NCI-H187 treated with DMSO at 0.1 percent for 48 hours (cell line): ENCODE measurements around the gene WDR62.
A peak's percentile ranks its signal among the peaks of the same experiment; 100 is the strongest.
"Not testable (repeated sequence)": the region's sequence is repeated elsewhere in the genome, so short reads cannot be mapped to it uniquely, and the experiment has no call there.

Source experiments
- DNase-seq: peaks from one replicate; lab custom pipeline; 2025; lab: John Stamatoyannopoulos, UW

Gene WDR62

GRCh38 chr19:36111200-36111539 is 56.5 kb downstream of the WDR62 start:
- no peak for DNase-seq

DNA sequence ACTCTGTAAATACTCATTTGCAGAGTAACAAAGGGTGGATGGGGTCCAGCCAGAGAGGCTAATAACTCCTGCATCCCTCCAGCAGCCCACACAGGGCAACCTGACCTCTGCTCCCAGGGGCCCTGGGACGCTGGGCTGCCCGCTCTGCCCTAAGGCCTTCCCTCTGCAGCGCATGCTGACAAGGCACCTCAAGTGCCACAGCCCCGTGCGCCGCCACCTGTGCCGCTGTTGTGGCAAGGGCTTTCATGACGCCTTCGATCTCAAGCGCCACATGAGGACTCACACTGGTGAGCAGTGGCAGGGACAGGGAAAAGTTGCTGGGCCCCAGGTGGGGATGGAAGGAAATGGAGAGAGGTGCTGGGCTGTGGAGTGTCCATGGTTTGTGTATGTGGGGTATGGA is 58.0 kb downstream of the WDR62 start:
- no peak for DNase-seq

- DNase-seq, result no peak
Measured at GRCh38 chr19:36113425-36113824, 58.7 kb downstream of the WDR62 start.

- no peak for DNase-seq
Measured at GRCh38 chr19:36113894-36114720, 59.4 kb downstream of the WDR62 start.

DNA sequence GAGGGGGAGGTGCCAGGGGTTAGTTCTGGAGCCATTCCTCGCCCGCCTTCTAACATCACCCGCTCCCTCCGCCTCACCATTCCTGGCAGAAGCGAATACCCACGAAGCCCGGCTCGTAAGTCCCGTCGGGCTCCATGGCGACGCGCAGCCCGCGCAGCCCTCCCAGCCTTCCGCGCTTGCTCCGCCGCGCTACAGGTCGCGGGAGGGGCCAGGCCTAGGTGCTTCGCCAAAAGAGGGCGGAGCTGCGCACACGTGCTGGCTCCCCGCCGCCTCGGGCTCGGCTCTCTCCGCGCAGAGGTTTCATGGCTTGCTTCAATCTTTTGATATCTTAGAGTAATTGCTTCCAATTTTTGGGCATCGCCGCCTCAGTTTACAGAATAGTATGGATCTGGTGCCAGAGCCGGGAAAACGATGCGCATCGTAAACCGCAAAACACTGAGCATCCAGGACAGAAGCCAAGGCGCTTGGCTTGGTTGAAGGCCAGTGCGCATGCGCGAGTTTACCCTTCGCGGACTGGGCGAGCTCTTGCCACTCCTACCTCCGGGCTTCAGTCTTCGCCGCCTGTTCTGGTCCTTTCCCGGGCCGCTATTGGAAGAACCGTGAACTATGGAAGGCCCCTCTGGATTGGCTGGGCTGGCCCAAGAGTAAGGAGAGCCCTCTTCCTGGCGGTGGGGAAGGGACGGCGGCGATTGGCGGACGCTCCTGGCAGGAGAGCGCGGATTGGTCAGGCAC is 60.2 kb downstream of the WDR62 start, which contains the start of gene POLR2I:
Gene POLR2I (minus strand): TSS at position 155 of the 732 bp plus-strand sequence. CDS start 19 bp downstream, at position 136.
- peak; percentile 99 for DNase-seq

DNA sequence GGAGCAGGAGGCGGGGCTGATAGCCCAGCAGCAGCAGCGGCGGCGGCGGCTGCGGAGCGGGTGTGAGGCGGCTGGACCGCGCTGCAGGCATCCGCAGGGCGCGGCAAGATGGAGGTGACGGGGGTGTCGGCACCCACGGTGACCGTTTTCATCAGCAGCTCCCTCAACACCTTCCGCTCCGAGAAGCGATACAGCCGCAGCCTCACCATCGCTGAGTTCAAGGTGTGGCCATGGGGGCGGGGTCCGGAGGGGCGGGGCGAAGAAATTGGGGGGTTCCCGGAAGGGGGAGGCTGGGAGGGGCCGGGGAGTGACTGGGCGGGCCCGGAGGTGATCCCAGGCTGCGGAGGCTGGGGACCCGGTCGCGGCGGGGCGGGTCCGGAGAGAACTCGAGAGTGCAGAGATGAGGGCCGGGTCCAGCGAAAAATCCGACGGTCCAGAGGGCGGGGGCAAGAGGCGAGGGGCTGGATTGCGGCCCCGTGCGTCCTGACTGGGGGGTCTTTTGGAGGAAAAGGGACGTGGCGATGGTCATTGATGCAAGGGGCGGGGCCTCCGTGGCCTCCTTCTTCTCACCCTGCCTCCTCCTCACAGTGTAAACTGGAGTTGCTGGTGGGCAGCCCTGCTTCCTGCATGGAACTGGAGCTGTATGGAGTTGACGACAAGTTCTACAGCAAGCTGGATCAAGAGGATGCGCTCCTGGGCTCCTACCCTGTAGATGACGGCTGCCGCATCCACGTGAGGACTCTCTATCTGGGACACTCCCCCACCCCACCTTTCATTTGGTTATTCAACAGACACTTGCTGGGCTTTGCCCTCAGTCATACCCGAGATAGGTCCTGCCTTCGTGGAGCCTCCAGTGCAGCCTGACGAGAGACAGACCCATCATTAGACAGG is 61.0 kb downstream of the WDR62 start, which contains the start of gene TBCB:
Gene TBCB (plus strand): TSS at position 16 of the 891 bp plus-strand sequence. CDS start 93 bp downstream, at position 109.
- no peak for DNase-seq

GRCh38 chr19:36116344-36116637 is 61.6 kb downstream of the WDR62 start:
- DNase-seq, result no peak

DNA sequence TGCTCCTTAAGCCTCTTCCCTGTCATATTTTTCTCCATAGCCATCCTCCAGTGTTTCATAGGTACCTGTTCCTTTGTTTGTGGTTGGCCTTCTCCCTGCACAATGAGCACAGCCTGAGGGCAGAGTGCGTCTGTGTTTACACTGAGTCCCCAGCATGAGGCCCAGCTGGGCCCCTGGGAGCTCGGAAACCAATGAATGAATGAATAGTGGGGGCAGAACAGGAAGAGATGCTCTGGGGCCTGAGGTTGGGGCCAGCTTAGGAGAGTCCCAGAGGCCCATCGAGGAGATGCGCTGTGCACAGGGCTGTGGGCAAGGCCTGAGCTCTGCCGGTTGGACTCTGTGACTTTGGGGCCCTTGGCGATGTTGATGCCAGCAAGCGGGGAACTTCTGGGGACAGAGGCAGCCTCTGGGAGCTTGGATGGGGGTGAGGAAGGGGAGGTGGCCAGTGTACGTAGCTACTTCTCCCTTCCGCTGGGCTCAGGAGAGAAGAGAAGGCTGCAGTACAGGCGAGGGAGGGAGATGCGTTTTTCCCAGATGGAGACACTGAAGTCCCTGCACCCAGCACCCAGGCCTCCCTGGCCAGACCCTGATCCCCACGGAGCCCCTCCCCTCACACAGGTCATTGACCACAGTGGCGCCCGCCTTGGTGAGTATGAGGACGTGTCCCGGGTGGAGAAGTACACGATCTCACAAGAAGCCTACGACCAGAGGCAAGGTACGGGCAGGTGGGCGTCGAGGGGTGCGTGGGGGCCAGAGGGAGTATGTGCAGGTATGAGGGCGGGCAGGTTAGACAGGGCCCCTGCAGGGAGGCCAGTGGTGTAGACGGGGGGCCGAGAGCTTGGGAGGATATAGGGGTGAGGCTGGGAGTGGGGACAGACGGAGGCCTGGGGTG is 65.6 kb downstream of the WDR62 start:
- DNase-seq, result no peak

DNA sequence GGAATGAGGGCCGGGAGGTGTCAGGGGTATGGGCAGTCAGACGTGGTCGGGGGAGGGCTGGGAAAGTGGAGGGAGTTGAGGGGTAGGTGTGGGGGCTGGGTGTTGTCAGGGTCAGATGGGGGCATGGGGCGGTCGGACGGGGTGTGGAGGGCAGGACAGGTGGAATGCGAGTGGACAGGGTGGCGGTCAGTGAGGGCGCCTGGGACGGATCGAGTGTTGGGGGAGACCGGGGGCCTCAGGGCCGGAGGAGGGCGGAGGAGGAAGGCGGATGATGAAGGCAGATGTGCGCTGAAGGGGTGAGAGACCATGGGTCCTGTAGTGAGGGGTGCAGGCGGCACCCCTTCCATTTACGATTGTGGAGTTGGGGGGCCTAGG is 66.3 kb downstream of the WDR62 start:
- DNase-seq, result no peak

DNA sequence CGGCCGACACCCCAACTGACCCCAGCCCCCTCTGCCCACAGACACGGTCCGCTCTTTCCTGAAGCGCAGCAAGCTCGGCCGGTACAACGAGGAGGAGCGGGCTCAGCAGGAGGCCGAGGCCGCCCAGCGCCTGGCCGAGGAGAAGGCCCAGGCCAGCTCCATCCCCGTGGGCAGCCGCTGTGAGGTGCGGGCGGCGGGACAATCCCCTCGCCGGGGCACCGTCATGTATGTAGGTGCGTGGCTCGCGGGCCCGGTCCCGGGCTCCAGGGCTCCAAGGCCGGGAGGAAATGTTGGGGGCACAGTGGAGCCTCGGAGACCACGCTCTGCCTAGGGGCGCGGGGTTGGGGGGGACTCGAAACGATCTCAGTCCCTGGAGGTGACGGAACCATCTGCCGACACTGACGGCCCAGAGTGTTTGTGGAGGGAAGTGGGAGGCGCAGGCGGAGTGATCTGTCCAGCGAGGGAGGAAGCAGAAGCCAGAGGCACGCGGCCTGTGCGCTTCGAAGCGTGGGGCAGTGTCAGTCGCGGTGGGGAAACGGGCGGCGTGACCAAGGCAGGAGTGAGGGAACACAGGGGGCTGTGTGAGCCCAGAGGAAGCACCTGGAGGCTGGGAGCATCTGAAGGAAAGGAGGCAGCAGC is 66.9 kb downstream of the WDR62 start:
- no peak for DNase-seq

DNA sequence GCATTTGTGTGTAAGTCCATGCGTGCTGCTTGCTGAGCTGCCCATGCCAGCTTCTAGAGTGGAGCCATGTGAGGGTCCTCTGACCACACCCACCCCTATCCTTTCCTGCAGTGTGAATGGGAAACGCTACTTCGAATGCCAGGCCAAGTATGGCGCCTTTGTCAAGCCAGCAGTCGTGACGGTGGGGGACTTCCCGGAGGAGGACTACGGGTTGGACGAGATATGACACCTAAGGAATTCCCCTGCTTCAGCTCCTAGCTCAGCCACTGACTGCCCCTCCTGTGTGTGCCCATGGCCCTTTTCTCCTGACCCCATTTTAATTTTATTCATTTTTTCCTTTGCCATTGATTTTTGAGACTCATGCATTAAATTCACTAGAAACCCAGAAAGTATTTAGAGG is 70.9 kb downstream of the WDR62 start:
- no peak for DNase-seq

DNA sequence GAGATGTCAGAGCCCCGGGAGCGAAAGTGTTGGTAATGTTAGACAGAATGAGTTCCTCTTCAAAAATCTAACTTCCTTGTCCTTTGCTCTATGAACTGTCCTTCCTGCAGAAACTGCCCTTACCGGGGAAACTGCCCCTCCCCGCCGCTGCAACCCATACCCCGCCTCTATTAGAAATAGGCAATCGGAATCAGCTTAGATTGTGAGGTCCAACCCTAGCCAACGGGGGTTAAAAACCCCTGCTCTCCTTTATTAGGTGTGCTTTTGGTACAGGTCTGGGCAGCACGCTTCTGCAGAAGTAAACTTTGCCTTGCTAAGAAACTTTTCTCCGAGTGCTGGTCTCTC is 73.7 kb downstream of the WDR62 start:
- no peak for DNase-seq

DNA sequence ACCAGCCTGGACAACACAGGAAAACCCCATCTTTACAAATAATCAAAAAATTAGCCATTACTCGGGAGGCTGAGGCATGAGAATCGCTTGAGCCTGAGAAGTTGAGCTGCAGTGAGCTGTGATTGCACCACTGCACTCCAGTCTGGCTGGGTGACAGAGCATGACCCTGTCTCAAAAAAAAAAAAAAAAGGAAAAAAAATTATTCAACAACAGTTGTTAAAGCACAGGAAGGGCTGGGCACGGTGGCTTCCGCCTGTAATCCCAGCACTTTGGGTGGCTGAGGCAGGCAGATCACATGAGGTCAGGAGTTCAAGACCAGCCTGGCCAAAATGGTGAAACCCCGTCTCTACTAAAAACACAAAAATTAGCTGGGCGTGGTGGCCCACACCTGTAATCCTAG is 76.5 kb downstream of the WDR62 start:
- DNase-seq, result not testable (repeated sequence)

DNA sequence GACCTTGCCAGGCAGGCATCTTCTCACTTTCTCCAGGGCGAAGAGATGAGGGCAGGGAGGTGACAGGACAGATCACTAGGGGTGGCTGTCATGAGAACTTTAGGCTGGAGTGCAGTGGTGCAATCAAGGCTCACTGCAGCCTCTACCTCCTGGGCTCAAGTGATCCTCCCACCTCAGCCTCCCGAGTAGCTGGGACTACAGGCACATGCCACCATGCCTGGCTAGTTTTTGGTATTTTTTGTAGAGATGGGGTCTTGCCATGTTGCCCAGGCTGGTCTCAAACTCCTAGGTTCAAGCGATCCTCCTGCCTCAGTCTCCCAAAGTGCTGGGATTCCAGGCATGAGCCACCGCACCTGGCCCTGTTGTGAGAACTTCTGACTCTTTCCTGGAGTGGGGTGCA is 80.2 kb downstream of the WDR62 start:
- DNase-seq, result not testable (repeated sequence)

DNA sequence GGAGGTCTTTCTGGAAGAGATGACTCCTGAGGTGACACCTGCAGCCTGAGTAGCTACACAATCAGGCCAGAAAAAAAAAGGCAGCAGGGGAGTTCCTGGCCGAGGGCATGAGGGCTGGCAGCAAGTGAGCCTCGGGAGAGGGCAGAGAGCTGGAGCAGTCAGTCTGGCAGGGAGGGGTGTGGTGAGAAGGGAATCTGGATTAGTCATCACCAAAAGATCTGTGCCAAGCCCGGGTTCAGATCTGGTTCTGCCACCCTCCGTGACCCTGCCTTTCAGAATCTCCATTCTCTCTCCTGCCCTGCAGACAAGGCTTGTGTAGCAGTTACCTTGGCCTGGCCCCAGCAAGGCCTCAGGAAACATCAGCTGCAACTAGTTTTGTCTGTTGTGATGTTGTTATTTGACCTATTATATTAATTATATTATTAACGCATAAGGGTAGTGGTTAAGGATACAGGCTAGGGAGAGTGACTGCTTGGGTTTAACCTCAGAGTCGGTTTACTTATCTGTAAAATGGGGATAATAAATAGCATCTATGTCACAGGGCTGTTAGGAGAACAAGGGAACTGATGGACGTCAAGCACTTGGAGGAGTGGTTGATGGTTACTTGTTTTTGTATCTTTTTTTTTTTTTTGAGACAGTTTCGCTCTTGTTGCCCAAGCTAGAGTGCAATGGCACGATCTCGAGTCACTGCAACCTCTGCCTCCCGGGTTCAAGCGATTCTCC is 82.4 kb downstream of the WDR62 start:
- no peak for DNase-seq

DNA sequence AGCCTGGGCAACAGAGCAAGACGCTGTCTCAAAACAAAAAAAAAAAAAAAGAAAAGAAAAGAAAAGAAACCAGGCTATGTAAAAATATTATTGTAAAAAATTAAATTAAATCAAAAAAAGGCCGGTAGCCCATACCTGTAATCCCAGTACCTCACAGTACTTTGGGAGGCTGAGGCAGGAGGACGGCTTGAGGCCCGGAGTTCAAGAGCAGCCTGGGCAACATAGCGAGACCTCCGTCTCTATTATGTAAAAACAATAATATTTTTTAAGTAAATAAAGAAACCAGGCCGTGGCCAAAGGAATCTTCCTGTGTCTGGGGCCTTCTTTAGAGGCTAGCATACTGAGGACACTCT is 84.4 kb downstream of the WDR62 start:
- DNase-seq, result no peak

GRCh38 chr19:36139473-36140303 is 85.0 kb downstream of the WDR62 start, which contains the start of gene CAPNS1:
TSS of gene CAPNS1 (plus strand) at chr19:36140066. CDS start at chr19:36141012, 946 bp downstream.
- peak; percentile 67 for DNase-seq

DNA sequence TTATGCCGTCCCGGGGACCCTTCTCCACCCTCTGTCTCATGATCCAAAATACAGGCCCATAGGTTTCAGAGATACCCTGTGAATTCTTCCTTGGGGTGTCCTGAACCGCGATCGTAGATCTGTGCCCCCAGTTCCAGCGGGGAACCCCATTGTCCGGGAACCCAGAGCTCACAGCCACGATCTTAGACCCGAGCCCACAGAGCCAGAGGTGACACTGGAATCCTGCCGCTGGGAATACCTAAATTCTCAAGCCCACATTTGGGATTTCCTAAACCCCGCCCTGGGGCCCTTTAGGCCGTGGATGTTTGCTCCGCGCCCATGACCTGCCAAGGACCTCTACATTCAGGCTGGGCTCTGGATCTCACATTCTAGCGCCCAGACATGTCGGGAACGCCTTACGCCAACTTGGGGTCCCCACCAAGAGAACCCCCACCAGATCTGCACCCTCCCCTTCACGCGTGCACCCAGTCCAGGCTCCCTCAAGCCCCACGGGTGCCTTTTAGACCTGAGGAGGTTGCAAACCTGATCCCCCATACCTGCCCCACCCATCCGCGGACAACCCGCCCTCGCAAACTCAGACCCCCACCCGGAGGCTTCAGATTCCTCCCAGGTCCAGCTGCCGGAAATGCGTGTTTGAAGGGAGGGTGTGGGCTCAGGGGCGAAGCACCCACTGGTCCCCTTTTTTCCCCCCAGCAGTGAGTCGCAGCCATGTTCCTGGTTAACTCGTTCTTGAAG is 85.8 kb downstream of the WDR62 start:
- no peak for DNase-seq
